Lung (tissue), 12 donors: Measurements from ENCODE around the gene SDC1. TPM values are rescaled to one million over a fixed set of nuclear protein-coding genes. Genes with fewer than 3 reads are reported as not detected.

Experiments
- ATAC-seq: fragments of 200-7000 bp; cut with Tn5 transposase; one replicate; pipeline ENCODE4 v1.9.1; 2020; ENCODE audit warnings: moderate number of reproducible peaks; ENCODE audit not compliant: insufficient read depth, low FRiP score
- DNase-seq, 3 donors: peaks; one replicate each; pipeline ENCODE4 v3.0.0-alpha.2; 2013 to 2017
- H3K27ac ChIP-seq, 2 donors: one replicate each; pipeline ENCODE4 v1.5.1; 2013; ENCODE audit warnings: mild to moderate bottlenecking in 2 of 2, moderate library complexity in 2 of 2, control low read depth in 1 of 2, inconsistent platforms in 1 of 2, low read depth in 1 of 2, low read length in 1 of 2
- H3K27me3 ChIP-seq, 3 donors: one replicate each; pipeline ENCODE4 v1.5.1; 2013; ENCODE audit warnings: low read length in 2 of 3; ENCODE audit not compliant: control insufficient read depth in 3 of 3, insufficient read depth in 3 of 3
- H3K36me3 ChIP-seq, 4 donors: one replicate each; pipeline ENCODE4 v1.5.1; 2013; ENCODE audit warnings: low read length in 4 of 4, mild to moderate bottlenecking in 1 of 4, moderate library complexity in 1 of 4; ENCODE audit not compliant: control insufficient read depth in 4 of 4, insufficient read depth in 4 of 4
- H3K4me1 ChIP-seq, 5 donors: one replicate each; pipeline ENCODE4 v1.5.1; 2013; ENCODE audit warnings: low read length in 5 of 5, mild to moderate bottlenecking in 2 of 5, moderate library complexity in 1 of 5; ENCODE audit not compliant: control insufficient read depth in 5 of 5, insufficient read depth in 5 of 5
- H3K4me3 ChIP-seq: one replicate; pipeline ENCODE4 v1.5.1; 2013; ENCODE audit warnings: mild to moderate bottlenecking, control low read depth, moderate library complexity
- H3K9ac ChIP-seq, 2 donors: one replicate each; pipeline ENCODE4 v1.5.1; 2013; ENCODE audit warnings: low read length in 2 of 2, control low read depth in 1 of 2; ENCODE audit not compliant: insufficient read depth in 1 of 2
- H3K9me3 ChIP-seq, 4 donors: one replicate each; pipeline ENCODE4 v1.5.1; 2013; ENCODE audit warnings: low read length in 3 of 4, mild to moderate bottlenecking in 1 of 4, moderate library complexity in 1 of 4; ENCODE audit not compliant: control insufficient read depth in 4 of 4, insufficient read depth in 3 of 4
- WGBS, 2 donors: extraction: QIAGEN DNeasy Blood & Tissue Kit; methylation state at CpG; one replicate each; pipeline ENCODE4 v1.1.7; 2013; 5-methylcytosine and 5-hydroxymethylcytosine counted together
- polyA plus RNA-seq, 2 donors: library from polyadenylated mRNA; stranded (reverse); fragments of 200-250 nt; gene quantifications; one replicate each; pipeline ENCODE4 v1.2.1, GENCODE V29; 2013
- total RNA-seq, 2 donors: library from RNA; depleted of rRNA in 1 of 2; stranded (reverse); fragments of >200 nt in 1 of 2; gene quantifications; one replicate each; pipeline ENCODE4 v1.2.1, GENCODE V29; 2014 to 2021
- TF ChIP-seq, protein P1 (sequence below): IDR thresholded peaks from 2 replicates; pipeline ENCODE4 v1.5.1; 2012; ENCODE audit warnings: mild to moderate bottlenecking; ENCODE audit errors: control extremely low read depth, extremely low read depth
- donor health status: control.
- donor health status: control.
- donor health status: Bipolar disorder and iron deficiency.
- donor health status: healthy.
- donor health status: DM: yes; HTN: yes; CAD: no.

SDC1 gene
- total and polyA plus RNA-seq, 4 donors = 94.1 to 234 (median 173) TPM

DNA sequence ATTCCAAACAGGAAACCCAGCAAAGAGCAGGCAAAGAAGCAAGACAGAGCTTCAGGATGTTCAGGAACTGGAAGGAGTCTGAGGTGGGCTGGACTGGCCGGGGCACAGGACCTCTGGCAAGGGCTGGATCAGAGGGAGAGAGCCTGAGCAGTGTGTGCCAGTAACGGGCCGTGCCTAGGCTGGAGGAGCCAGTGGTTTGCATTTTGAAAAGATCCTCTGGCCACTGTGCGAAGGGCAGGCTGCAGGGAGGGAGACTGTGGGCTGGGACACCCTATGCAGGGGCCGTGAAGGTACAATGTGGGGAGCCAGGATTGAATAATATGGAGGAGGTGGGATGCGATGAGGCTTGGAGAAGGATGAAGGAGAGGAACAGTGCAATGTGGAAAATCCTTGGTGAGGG lies 6.2 kb upstream of the SDC1 start:
- no peak overlapping the region for H3K9ac ChIP-seq
- no peaks in the 10 kb centered on the region for H3K9me3 ChIP-seq
- TF ChIP-seq, protein P1, sequence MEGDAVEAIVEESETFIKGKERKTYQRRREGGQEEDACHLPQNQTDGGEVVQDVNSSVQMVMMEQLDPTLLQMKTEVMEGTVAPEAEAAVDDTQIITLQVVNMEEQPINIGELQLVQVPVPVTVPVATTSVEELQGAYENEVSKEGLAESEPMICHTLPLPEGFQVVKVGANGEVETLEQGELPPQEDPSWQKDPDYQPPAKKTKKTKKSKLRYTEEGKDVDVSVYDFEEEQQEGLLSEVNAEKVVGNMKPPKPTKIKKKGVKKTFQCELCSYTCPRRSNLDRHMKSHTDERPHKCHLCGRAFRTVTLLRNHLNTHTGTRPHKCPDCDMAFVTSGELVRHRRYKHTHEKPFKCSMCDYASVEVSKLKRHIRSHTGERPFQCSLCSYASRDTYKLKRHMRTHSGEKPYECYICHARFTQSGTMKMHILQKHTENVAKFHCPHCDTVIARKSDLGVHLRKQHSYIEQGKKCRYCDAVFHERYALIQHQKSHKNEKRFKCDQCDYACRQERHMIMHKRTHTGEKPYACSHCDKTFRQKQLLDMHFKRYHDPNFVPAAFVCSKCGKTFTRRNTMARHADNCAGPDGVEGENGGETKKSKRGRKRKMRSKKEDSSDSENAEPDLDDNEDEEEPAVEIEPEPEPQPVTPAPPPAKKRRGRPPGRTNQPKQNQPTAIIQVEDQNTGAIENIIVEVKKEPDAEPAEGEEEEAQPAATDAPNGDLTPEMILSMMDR = no peak
- no peak overlapping the region for H3K4me3 ChIP-seq
- H3K27me3 ChIP-seq = no peaks in the 10 kb centered on the region
- no peaks in the 10 kb centered on the region for H3K36me3 ChIP-seq
- WGBS, 2 donors = 83 to 94% methylated on average over 6 of the region's 6 CpGs
- H3K4me1 ChIP-seq = peaks cover 0 to 10% (median under 1%) of the 10 kb centered on the region in 5 donors
- ATAC-seq (no peak), DNase-seq (no peak)
- peak overlapping the region in 1 of 2 donors; percentile 52 for H3K27ac ChIP-seq

DNA sequence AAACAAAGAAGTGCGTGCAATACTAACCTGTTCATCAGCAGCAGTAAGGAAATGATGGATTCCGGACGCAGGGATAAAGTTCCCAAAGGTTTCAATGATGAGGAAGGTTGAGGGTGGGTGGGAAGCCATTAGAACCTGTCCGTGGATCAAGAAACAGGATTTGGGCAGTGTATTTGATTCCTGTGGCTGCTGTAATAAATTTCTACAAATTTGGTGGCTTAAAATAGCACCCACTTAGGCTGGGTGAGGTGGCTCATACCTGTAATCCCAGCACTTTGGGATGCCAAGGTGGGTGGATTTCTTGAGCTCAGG lies 5.1 kb upstream of the SDC1 start:
- WGBS, 2 donors = 83 to 85% methylated on average over 4 of the region's 4 CpGs
- no peak for DNase-seq

DNA sequence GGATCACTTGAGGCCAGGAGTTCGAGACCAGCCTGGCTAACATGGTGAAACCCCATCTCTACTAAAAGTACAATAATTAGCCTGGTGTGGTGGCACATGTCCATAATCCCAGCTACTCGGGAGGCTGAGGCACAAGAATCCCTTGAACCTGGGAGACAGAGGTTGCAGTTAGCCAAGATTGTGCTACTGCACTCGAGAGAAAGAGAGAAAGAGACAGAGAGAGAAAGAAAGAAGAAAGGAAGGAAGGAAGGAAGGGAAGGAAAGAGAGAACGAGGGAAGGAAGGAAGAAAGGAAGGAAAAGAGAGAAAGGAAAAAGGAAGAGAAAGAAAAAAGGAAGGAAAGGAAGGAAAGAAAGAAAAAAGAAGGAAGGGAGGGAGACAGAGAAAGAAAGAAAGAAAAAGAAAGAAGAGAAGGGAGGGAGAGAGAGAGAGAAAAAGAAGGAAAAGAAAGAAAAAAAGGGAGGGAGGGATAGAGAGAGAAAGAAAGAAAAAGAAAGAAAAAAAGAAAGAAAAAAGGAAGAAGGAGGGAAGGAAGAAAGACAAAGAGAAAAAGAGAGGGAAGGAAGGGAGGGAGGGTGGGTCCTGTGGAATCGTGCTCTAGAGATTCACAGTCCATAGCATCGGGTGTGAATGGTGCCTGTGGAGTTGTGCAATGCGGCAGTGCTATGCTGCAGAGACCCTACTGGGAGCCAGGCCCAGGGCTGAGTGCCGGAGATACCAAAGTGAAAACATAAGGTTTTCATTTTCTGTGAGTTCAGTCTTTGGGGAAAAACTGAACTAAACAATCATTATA lies 4.6 kb upstream of the SDC1 start:
- Histone ChIP-seq H3K9me3 (no peaks in the 10 kb centered on the region), H3K27me3 (no peaks in the 10 kb centered on the region), H3K27ac (no peak overlapping the region), H3K36me3 (no peaks in the 10 kb centered on the region), H3K4me1 (peaks cover 0 to 10% (median 6%) of the 10 kb centered on the region in 5 donors), H3K9ac (no peak overlapping the region), H3K4me3 (no peak overlapping the region)
- DNase-seq = no peak
- TF ChIP-seq, protein P1 = no peak
- ATAC-seq = no peak
- WGBS, 2 donors = 82 to 86% methylated on average over 8 of the region's 8 CpGs

More for the DNA sequence above, 5.1 kb upstream of the SDC1 start:
- H3K27ac ChIP-seq = no peak overlapping the region
- H3K4me3 ChIP-seq = no peak overlapping the region
- no peak overlapping the region for H3K9ac ChIP-seq
- H3K4me1 ChIP-seq = peaks cover 0 to 10% (median 6%) of the 10 kb centered on the region in 5 donors
- no peaks in the 10 kb centered on the region for H3K9me3 ChIP-seq
- no peaks in the 10 kb centered on the region for H3K27me3 ChIP-seq
- no peaks in the 10 kb centered on the region for H3K36me3 ChIP-seq
- TF ChIP-seq, protein P1 = no peak
- no peak for ATAC-seq
